Pons (tissue), 1 donor: ENCODE data around the gene STK40.

ENCODE experiments used
- DNase-seq: peaks from one replicate; pipeline ENCODE4 v3.0.0-alpha.2; 2016; ENCODE audit warnings: low spot score

STK40 gene

GRCh38 chr1:36385410-36386264 is at the start of gene STK40:
Gene STK40, minus strand, starts transcription at chr1:36385924. Its CDS starts 24,592 bp downstream, at chr1:36361332.
- DNase-seq: peak; percentile 99

- DNase-seq: no peak
Measured at GRCh38 chr1:36433102-36433501, 47.4 kb upstream of the STK40 start.

GRCh38 chr1:36432616-36433015 is 46.9 kb upstream of the STK40 start:
- DNase-seq: no peak

- no peak for DNase-seq
Measured at GRCh38 chr1:36425791-36426190, 40.1 kb upstream of the STK40 start.

- no peak for DNase-seq
Measured at GRCh38 chr1:36421649-36422048, 35.9 kb upstream of the STK40 start.

GRCh38 chr1:36420836-36421317 is 35.2 kb upstream of the STK40 start:
- peak; percentile 86 for DNase-seq

- DNase-seq: no peak
Measured at GRCh38 chr1:36420409-36420808, 34.7 kb upstream of the STK40 start.

GRCh38 chr1:36419569-36419968 is 33.8 kb upstream of the STK40 start:
- DNase-seq: no peak

GRCh38 chr1:36419140-36419539 is 33.4 kb upstream of the STK40 start:
- no peak for DNase-seq

- no peak for DNase-seq
Measured at GRCh38 chr1:36417931-36418330, 32.2 kb upstream of the STK40 start.

- no peak for DNase-seq
Measured at GRCh38 chr1:36415661-36416326, 30.1 kb upstream of the STK40 start.

GRCh38 chr1:36414384-36414783 is 28.7 kb upstream of the STK40 start:
- no peak for DNase-seq

- DNase-seq: no peak
Measured at GRCh38 chr1:36411674-36412648, 26.2 kb upstream of the STK40 start.

GRCh38 chr1:36408479-36408878 is 22.8 kb upstream of the STK40 start:
- no peak for DNase-seq

GRCh38 chr1:36406440-36406839 is 20.7 kb upstream of the STK40 start:
- no peak for DNase-seq

GRCh38 chr1:36402504-36402890 is 16.8 kb upstream of the STK40 start:
- no peak for DNase-seq

GRCh38 chr1:36401602-36402503 is 16.1 kb upstream of the STK40 start:
- DNase-seq: no peak

- peak; percentile 64 for DNase-seq
Measured at GRCh38 chr1:36400825-36401601, 15.3 kb upstream of the STK40 start.

GRCh38 chr1:36400514-36400824 is 14.7 kb upstream of the STK40 start:
- DNase-seq: no peak

GRCh38 chr1:36398370-36398977 is 12.8 kb upstream of the STK40 start:
- no peak for DNase-seq
